ENCODE measurements around the gene METAP2. TPM values are rescaled to one million over a fixed set of nuclear protein-coding genes. Genes with fewer than 3 reads are reported as not detected.

Gene METAP2
- total and polyA plus RNA-seq, 2 of the 8 experiments (the other 6 are each of a cell fraction or from before 2014, with no cell fraction given), result 41.3 to 114 TPM

DNA sequence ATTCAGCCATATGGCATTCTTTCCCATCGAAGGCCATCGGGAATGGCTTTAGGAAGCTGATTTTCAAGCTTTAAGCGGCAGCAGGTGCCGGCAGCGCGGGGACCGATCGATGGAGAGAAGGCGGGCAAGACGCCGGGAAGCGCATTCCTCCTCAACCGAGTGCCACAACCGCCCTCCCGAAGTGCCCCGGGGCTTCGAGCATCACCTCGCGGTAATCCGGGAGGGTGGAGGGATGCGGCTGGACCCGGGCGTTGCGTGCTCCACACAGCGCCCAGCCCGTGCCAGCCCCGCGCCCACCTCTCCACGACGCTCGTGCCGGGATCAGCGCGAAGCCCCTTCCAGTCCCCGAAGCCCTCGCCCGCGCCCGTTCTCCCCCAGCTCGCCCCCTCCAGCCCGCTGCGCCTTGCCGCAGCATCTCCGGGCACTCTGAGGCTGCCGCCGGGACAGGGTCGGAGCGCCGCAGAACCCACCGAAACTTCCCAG is 74.1 kb downstream of the METAP2 start:
- H2BK12ac ChIP-seq (ENCODE audit: low read depth, low read length), result no peak overlapping the region
- ChIA-PET POLR2A (ENCODE audit: partially characterized antibody) (interaction anchor here (0.7 to 2.3 kb wide), 18 partner anchors 9 to 309 kb away, joined by 3 to 29 read pairs (median 4); no protein-coding TSS in a partner anchor), CTCF (ENCODE audit: partially characterized antibody) (interaction anchor here (0.8 to 1.7 kb wide), 4 partner anchors 10 to 27 kb away, joined by 4 to 9 read pairs (median 6); no protein-coding TSS in a partner anchor)
- H4K5ac ChIP-seq (ENCODE audit: insufficient read length, low read depth, low read length), result peak overlapping the region; percentile 25
- H2BK5ac ChIP-seq (ENCODE audit: low read depth, low read length), result peak overlapping the region; percentile 94
- H3K4ac ChIP-seq (replicated peaks; ENCODE audit: insufficient read length, low read depth, low read length), result peak overlapping the region; percentile 69
- no peaks in the 10 kb centered on the region for H3K27me3 ChIP-seq (replicated peaks in 1 of 4; ENCODE audit: control insufficient read depth in 3 of 4, extremely low read depth in 1 of 4, insufficient read depth in 3 of 4, low read length in 3 of 4)
- FAIRE-seq (no peak), DNase-seq (ENCODE audit: low read depth in 1 of 2, low spot score in 2 of 2) (peak in 1 of 2 experiments; percentile 66)
- no peaks in the 10 kb centered on the region for H3K9me3 ChIP-seq (ENCODE audit: insufficient read depth in 2 of 2, low read depth in 1 of 2, low read length in 1 of 2)
- H2BK20ac ChIP-seq (ENCODE audit: low read length), result no peak overlapping the region
- peaks cover 34 to 86% of the 10 kb centered on the region in 2 experiments for H3K79me2 ChIP-seq (ENCODE audit: control insufficient read depth in 1 of 2, insufficient read depth in 2 of 2, low read length in 2 of 2)
- H3K23me2 ChIP-seq (ENCODE audit: low read depth, low read length), result peaks cover 10% of the 10 kb centered on the region; the same call in 1 of the 2 replicates
- no peaks in the 10 kb centered on the region for H4K20me1 ChIP-seq (replicated peaks in 1 of 2; ENCODE audit: control insufficient read depth in 1 of 2, insufficient read depth in 2 of 2, low read length in 2 of 2)
- no peak overlapping the region for H2BK120ac ChIP-seq (replicated peaks; ENCODE audit: low read depth, low read length)
- H2AK5ac ChIP-seq (ENCODE audit: low read depth, low read length), result no peak overlapping the region
- no peak overlapping the region for H3K14ac ChIP-seq (ENCODE audit: insufficient read length)
- peak overlapping the region; percentile 98 for H3K18ac ChIP-seq (ENCODE audit: extremely low read depth, low read length)
- H3K36me3 ChIP-seq (ENCODE audit: control insufficient read depth in 2 of 4, insufficient read depth in 4 of 4, low read length in 3 of 4), result peaks cover 0 to 5% (median under 1%) of the 10 kb centered on the region in 4 experiments; a peak in 2 of 8 replicates
- H4K8ac ChIP-seq (ENCODE audit: extremely low read depth, insufficient read depth, low read length), result peak overlapping the region; percentile 90
- H4K91ac ChIP-seq (replicated peaks; ENCODE audit: insufficient read length, low read length), result peak overlapping the region; percentile 97
- peaks cover 0 to 12% (median 3%) of the 10 kb centered on the region in 4 experiments; a peak in 5 of 7 replicates for H3K4me1 ChIP-seq (replicated peaks in 1 of 4; ENCODE audit: control insufficient read depth in 3 of 4, insufficient read depth in 4 of 4, low read length in 3 of 4)
- peak overlapping the region; percentile 94 for H3K27ac ChIP-seq (ENCODE audit: low read depth, low read length)
- H3K4me2 ChIP-seq (ENCODE audit: insufficient read depth in 1 of 2, low read depth in 2 of 2, low read length in 2 of 2), result peak overlapping the region; percentile 77 to 97
- 1% methylated on average over 26 of the region's 50 CpGs; no CpG with 5 or more reads in 1 of the 2 experiments for WGBS, 2 experiments (ENCODE audit: extremely low coverage in 1 of 2, insufficient coverage in 1 of 2, insufficient read length in 1 of 2, insufficient replicate concordance in 2 of 2, low coverage in 1 of 2, low lambda C conversion rate in 2 of 2, missing lambda C conversion rate in 1 of 2)
- peak overlapping the region; percentile 71 to 95 (median 88) for H3K4me3 ChIP-seq (ENCODE audit: extremely low read depth in 1 of 4, insufficient read depth in 2 of 4, low read depth in 3 of 4, low read length in 4 of 4)
- H3K56ac ChIP-seq (replicated peaks; ENCODE audit: insufficient read length, low read depth, low read length), result peak overlapping the region; percentile 62
- no peak overlapping the region for H2AFZ ChIP-seq (ENCODE audit: low read length)
- H3K23ac ChIP-seq (ENCODE audit: insufficient read length), result no peak overlapping the region
- no peaks in the 10 kb centered on the region for H3K79me1 ChIP-seq (ENCODE audit: low read depth, low read length)
- peak overlapping the region; percentile 77 to 95 (median 85) for H3K9ac ChIP-seq (replicated peaks in 1 of 4; ENCODE audit: extremely low read depth in 1 of 4, low read depth in 3 of 4, low read length in 3 of 4)
- H2BK15ac ChIP-seq (ENCODE audit: low read length), result 0 out of 2 replicates have a peak overlapping the region, but pooled peaks have one; percentile 23
- TF ChIP-seq POLR2AphosphoS5 (IDR thresholded peaks at IDR 0.05; ENCODE audit: low read depth, low read length), result peak; percentile 60
- TF ChIP-seq, protein P1, sequence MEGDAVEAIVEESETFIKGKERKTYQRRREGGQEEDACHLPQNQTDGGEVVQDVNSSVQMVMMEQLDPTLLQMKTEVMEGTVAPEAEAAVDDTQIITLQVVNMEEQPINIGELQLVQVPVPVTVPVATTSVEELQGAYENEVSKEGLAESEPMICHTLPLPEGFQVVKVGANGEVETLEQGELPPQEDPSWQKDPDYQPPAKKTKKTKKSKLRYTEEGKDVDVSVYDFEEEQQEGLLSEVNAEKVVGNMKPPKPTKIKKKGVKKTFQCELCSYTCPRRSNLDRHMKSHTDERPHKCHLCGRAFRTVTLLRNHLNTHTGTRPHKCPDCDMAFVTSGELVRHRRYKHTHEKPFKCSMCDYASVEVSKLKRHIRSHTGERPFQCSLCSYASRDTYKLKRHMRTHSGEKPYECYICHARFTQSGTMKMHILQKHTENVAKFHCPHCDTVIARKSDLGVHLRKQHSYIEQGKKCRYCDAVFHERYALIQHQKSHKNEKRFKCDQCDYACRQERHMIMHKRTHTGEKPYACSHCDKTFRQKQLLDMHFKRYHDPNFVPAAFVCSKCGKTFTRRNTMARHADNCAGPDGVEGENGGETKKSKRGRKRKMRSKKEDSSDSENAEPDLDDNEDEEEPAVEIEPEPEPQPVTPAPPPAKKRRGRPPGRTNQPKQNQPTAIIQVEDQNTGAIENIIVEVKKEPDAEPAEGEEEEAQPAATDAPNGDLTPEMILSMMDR (IDR thresholded peaks at IDR 0.05; ENCODE audit: control extremely low read depth in 1 of 3, insufficient read depth in 1 of 3, low read depth in 1 of 3, low read length in 3 of 3), result no peak
- TF ChIP-seq MAX (IDR thresholded peaks at IDR 0.05), result 0 out of 2 replicates have a peak, but pooled peaks have one; percentile 26
- TF ChIP-seq YY1 (IDR thresholded peaks at IDR 0.05; ENCODE audit: low read depth, low read length), result no peak
- TF ChIP-seq BRCA1 (IDR thresholded peaks at IDR 0.05; ENCODE audit: low read depth, low read length), result no peak
- no peak for TF ChIP-seq EP300 (IDR thresholded peaks at IDR 0.05; ENCODE audit: borderline replicate concordance in 1 of 2, low read depth in 2 of 2, low read length in 2 of 2)
- no peak for TF ChIP-seq TCF12 (IDR thresholded peaks at IDR 0.05; ENCODE audit: low read depth, low read length)
- no peak for TF ChIP-seq KDM5A (IDR thresholded peaks at IDR 0.05; ENCODE audit: low read length)
- TF ChIP-seq GABPA (IDR thresholded peaks at IDR 0.05; ENCODE audit: borderline replicate concordance, insufficient read depth, low read length), result no peak
- no peak for TF ChIP-seq RFX5 (IDR thresholded peaks at IDR 0.05; ENCODE audit: borderline replicate concordance, low read depth, low read length)

All from H1 (cell line).